ENCODE results near the gene SH3PXD2A.

Gene SH3PXD2A

GRCh38 chr10:103630156-103630555, 225.2 kb downstream of the SH3PXD2A start:
- H3K4me3 ChIP-seq (ENCODE audit: low read depth, low read length): no peak overlapping the region
- no peak for TF ChIP-seq CTCF (IDR thresholded peaks at IDR 0.05; ENCODE audit: low read depth, low read length)

GRCh38 chr10:103629581-103629980, 225.8 kb downstream of the SH3PXD2A start:
- no peak for DNase-seq (ENCODE audit: low read depth, low spot score)
- TF ChIP-seq CTCF (IDR thresholded peaks at IDR 0.05; ENCODE audit: low read depth, low read length): no peak
- no peak overlapping the region for H3K4me3 ChIP-seq (ENCODE audit: low read depth, low read length)
- in situ Hi-C loops (cut with HindIII; ENCODE audit: low sequenced_read_pairs): no loop called here

More at GRCh38 chr10:103630156-103630555, 225.2 kb downstream of the SH3PXD2A start:
- in situ Hi-C loops (cut with HindIII; ENCODE audit: low sequenced_read_pairs): no loop called here
- no peak for DNase-seq (ENCODE audit: low read depth, low spot score)

- in situ Hi-C loops (cut with HindIII; ENCODE audit: low sequenced_read_pairs): no loop called here
- H3K4me3 ChIP-seq (ENCODE audit: low read depth, low read length): no peak overlapping the region
- TF ChIP-seq CTCF (IDR thresholded peaks at IDR 0.05; ENCODE audit: low read depth, low read length): no peak
- no peak for DNase-seq (ENCODE audit: low read depth, low spot score)
Measured at GRCh38 chr10:103627893-103628292, 227.5 kb downstream of the SH3PXD2A start.

- no peak overlapping the region for H3K4me3 ChIP-seq (ENCODE audit: low read depth, low read length)
- no peak for TF ChIP-seq CTCF (IDR thresholded peaks at IDR 0.05; ENCODE audit: low read depth, low read length)
- DNase-seq (ENCODE audit: low read depth, low spot score): no peak
- in situ Hi-C loops (cut with HindIII; ENCODE audit: low sequenced_read_pairs): no loop called here
Measured at GRCh38 chr10:103627111-103627892, 228.1 kb downstream of the SH3PXD2A start.

GRCh38 chr10:103626178-103626577, 229.2 kb downstream of the SH3PXD2A start:
- TF ChIP-seq CTCF (IDR thresholded peaks at IDR 0.05; ENCODE audit: low read depth, low read length): no peak
- H3K4me3 ChIP-seq (ENCODE audit: low read depth, low read length): no peak overlapping the region
- in situ Hi-C loops (cut with HindIII; ENCODE audit: low sequenced_read_pairs): no loop called here

GRCh38 chr10:103622935-103623574, 232.3 kb downstream of the SH3PXD2A start:
- no peak for TF ChIP-seq CTCF (IDR thresholded peaks at IDR 0.05; ENCODE audit: low read depth, low read length)
- DNase-seq (ENCODE audit: low read depth, low spot score): no peak
- no peak overlapping the region for H3K4me3 ChIP-seq (ENCODE audit: low read depth, low read length)
- in situ Hi-C loops (cut with HindIII; ENCODE audit: low sequenced_read_pairs): no loop called here

More at GRCh38 chr10:103626178-103626577, 229.2 kb downstream of the SH3PXD2A start:
- DNase-seq (ENCODE audit: low read depth, low spot score): no peak
